H7 (cell line): ENCODE results near the gene PTPRQ. TPM values are rescaled to one million over a fixed set of nuclear protein-coding genes. Genes with fewer than 3 reads are reported as not detected.
"Not testable (repeated sequence)": the region's sequence is repeated elsewhere in the genome, so short reads cannot be mapped to it uniquely, and the experiment has no call there.

ENCODE experiments used
- DNase-seq: peaks from one replicate; pipeline ENCODE4 v3.0.0; 2012
- H3K27me3 ChIP-seq: 2 replicates; pipeline ENCODE4 v1.6.0; 2011; ENCODE audit warnings: mild to moderate bottlenecking, low read length; ENCODE audit not compliant: control insufficient read depth, insufficient read depth
- H3K36me3 ChIP-seq: replicated peaks from 2 replicates; pipeline ENCODE4 v1.5.1; 2011; ENCODE audit warnings: low read length; ENCODE audit not compliant: control insufficient read depth, insufficient read depth
- H3K4me3 ChIP-seq: 2 replicates; pipeline ENCODE4 v1.5.1; 2011; ENCODE audit warnings: low read depth, mild to moderate bottlenecking, control low read depth, low read length, moderate library complexity; ENCODE audit not compliant: insufficient read depth
- total RNA-seq: library from RNA; depleted of rRNA; stranded (reverse); fragments of >200 nt; shearing (Covaris generic); gene quantifications from 2 replicates; pipeline ENCODE4 v1.2.3, GENCODE V29; 2014

PTPRQ gene
- total RNA-seq, 1 experiment from 2014 or later = 0.21 TPM

DNA sequence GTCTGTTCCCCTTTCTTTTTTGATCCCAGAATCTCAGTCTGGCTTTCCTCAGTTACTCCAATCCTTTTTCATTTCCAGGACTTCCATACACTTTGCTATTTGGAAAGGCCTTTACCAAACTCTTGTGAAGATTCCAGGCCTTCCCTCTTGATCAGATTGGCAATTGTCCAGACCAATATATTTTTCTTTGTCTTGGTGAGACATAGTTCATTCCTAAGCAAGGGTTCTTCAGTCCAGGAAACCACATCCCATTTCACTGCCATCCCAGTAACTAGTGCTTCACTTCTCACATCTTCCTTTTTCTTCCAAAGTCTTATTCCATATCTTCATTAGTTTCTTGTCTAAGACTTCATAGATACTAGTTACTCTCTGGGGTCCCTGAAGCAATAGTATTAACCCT lies 2.1 kb upstream of the PTPRQ start:
- Histone ChIP-seq H3K36me3 (no peaks in the 10 kb centered on the region), H3K27me3 (no peaks in the 10 kb centered on the region), H3K4me3 (no peak overlapping the region)
- DNase-seq = no peak

DNA sequence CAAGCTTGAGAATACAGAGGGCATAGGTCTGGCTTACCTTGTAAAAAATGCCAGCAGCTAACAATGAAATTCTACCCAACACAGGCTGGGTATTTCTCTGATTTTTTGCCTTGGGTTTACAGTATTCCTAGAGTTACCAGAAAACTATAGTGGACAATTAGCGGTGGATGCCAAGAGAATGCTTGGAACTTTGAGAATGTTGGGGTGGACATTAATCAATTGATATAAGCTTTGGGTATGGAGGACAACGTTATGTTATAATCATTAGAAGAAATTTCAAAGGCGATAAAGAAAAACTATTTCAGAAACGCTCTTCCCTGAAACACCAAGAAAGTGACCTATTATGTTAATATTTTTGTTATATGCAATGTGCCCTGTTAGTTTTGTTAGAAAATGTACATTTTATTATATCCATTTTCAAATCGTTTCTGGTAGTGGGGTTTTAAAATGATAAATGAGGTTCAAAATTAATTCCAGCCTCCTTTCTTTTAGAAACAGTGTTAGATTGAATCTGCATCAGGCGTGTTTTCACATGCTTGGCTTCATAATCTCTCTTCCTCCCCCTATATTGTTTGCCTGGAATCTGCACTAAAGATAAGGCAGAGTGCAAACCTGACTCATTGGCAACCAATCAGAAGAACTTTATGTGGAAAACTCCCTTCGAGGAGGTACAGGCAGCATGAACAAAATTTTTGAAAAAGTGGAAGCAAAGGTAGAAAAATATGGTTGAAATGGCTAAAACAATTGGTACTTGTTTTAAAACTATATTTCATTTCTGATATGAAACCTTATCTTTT lies 1.4 kb upstream of the PTPRQ start:
- DNase-seq = no peak
- no peaks in the 10 kb centered on the region for H3K27me3 ChIP-seq
- H3K4me3 ChIP-seq = no peak overlapping the region
- H3K36me3 ChIP-seq = no peaks in the 10 kb centered on the region

DNA sequence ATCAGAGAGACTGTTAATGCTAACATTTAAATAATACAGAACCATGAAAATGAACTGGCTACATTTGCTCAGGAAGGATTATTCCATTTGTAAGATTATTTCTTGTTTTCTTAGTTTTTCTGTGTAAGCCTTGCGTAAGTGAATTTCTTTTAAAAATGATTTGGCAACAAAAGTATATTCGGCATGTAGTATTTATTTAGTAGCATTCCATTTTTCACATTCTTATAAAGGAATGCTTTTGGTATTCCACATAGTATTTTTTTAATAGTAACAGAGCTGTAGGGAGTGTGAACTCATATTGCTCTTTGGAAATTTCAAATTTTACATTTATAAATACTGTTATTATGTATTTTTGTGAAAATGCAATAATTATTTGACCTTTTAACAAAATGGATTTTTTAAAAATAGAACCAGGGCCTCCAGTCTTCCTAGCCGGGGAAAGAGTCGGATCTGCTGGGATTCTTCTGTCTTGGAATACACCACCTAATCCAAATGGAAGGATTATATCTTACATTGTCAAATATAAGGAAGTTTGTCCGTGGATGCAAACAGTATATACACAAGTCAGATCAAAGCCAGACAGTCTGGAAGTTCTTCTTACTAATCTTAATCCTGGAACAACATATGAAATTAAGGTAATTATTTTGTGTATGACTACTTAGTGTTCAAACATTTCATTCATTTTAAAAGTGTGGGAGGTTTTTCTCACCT lies 1.2 kb downstream of the PTPRQ start:
- DNase-seq = no peak
- Histone ChIP-seq H3K27me3 (no peaks in the 10 kb centered on the region), H3K4me3 (no peak overlapping the region), H3K36me3 (no peaks in the 10 kb centered on the region)

DNA sequence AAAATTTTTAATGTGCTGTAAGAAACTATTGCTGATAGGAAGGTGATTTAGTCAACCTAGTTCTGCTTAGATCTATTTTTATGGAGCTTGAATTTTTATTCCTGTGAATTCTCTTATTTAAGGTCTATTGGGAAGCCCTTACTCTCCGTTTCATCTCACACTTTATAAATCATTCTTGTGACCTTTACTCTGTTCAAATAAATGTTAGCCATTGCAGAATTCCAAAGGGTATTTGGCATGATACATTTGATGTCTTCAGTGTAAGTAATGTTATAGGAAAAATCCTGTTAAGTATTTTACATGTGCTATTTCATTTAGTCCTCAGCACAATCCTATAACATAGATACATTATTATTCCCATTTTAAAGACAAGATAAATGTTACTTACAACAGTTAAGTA lies 12.5 kb downstream of the PTPRQ start:
- no peak overlapping the region for H3K4me3 ChIP-seq
- H3K36me3 ChIP-seq = no peaks in the 10 kb centered on the region
- no peaks in the 10 kb centered on the region for H3K27me3 ChIP-seq
- no peak for DNase-seq

DNA sequence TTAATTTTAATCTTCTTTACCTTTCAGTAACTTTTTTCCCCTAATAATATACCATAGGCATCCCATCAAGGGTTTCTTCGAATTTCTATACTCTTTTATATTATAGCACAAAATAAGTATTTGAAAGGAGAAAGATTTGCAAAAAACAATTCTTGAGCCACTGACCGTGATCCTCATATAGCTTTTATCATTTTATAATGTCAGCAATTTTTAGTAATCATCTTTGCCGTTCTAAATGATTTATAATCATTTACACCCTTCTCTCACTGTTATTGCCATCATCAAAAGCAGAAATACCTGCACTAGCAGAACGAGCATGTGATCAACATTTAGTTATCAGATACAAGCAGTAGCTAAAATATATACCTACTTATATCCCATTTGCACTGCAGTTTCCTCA lies 16.9 kb downstream of the PTPRQ start:
- no peaks in the 10 kb centered on the region for H3K36me3 ChIP-seq
- no peak for DNase-seq

DNA sequence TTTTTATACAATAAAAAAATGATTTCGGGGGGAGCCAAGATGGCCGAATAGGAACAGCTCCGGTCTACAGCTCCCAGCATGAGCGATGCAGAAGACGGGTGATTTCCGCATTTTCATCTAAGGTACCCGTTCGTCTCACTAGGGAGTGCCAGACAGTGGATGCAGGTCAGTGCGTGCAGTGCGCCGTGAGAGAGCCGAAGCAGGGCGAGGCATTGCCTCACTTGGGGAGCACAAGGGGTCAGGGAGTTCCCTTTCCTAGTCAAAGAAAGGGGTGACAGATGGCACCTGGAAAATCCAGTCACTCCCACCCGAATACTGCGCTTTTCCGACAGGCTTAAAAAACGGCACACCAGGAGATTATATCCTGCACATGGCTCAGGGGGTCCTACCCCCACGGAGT lies 17.8 kb downstream of the PTPRQ start:
- not testable (repeated sequence) for H3K27me3 ChIP-seq, DNase-seq, H3K36me3 ChIP-seq, H3K4me3 ChIP-seq

More for the DNA sequence above, 16.9 kb downstream of the PTPRQ start:
- Histone ChIP-seq H3K27me3 (no peaks in the 10 kb centered on the region), H3K4me3 (no peak overlapping the region)

DNA sequence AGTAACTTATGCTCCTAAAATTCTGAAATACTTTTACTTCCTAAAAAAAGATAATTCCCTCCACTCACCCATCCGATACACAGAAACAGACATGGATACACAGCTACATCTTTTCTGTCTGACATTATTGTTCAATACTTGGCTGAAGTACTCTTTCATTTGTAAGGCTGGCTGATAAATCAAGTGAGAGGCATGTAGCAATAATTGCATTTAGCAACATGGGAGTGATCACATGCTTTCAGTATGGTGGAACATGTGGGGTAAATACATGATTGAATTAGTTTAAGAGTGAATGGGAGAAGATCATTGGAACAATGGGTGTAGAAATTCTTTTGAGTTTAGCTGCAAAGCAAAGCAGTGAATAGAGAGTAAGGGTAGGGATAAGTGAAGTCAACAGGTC lies 25.6 kb downstream of the PTPRQ start:
- Histone ChIP-seq H3K36me3 (no peaks in the 10 kb centered on the region), H3K27me3 (no peaks in the 10 kb centered on the region), H3K4me3 (no peak overlapping the region)
- no peak for DNase-seq

DNA sequence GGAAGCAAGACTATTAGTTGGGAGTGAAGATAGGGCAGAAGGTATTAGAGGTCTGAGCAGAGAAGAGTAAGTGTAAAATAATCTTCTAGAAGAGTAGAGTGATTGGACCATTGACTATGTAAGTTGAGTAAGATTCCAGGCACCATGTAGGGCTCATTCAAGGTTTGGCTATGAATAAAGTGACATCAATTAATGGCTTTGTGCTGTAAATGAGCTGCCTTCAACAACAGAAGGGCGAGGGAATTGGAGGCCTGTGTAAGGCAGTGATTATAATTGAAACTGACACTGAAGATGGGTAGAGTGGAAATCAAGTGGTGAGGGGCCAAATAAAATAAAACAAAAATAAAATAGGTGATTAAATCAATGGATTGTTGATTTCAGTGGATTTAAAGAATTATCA lies 26.4 kb downstream of the PTPRQ start:
- Histone ChIP-seq H3K36me3 (no peaks in the 10 kb centered on the region), H3K27me3 (no peaks in the 10 kb centered on the region), H3K4me3 (no peak overlapping the region)
- peak; percentile 22 for DNase-seq

DNA sequence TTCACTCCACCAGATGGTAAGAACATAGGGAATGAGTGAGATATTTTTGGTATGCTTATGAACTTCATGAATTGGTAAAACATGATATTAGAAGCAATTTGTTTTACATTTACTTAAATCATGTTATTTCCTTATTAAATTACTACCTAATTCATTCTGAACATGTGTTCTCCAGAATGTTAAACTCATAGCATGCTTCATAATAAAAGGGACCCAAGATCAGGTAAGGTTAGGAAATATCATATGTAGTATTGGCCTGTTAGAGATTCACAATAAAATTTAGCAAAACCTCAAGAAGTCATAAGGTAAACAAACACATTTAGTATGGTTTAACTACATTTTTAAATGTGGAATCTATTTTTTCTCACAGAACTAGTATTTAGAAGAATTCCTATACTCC lies 28.2 kb downstream of the PTPRQ start:
- Histone ChIP-seq H3K27me3 (no peaks in the 10 kb centered on the region), H3K4me3 (no peak overlapping the region), H3K36me3 (no peaks in the 10 kb centered on the region)
- no peak for DNase-seq

DNA sequence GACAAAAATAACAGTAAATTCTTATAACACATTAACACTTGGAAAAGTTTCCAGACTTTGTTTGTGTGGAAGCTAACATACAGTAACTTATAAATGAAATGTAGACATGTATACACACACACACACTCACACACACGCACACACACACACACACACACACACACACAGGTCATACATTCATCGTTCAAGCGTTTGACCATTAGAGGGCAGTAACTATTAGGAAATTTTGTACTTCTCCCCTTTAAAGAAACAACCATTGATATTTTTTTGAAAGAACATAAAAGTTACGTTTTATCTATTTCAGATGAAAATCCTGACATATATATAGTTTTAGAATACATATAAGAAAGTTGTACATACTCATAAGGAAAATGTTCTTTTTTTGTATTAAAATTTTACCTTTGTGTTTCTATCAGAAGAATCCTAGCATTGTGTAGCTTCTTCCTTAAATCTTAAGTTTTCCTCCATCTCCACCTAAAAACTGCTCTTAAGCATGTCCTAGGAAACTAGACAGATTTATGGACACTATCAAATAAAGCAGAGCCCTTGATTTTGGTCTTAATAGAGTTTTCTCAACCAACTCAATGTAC lies 29.0 kb downstream of the PTPRQ start:
- H3K27me3 ChIP-seq = no peaks in the 10 kb centered on the region
- H3K36me3 ChIP-seq = no peaks in the 10 kb centered on the region
- DNase-seq = no peak
- no peak overlapping the region for H3K4me3 ChIP-seq

DNA sequence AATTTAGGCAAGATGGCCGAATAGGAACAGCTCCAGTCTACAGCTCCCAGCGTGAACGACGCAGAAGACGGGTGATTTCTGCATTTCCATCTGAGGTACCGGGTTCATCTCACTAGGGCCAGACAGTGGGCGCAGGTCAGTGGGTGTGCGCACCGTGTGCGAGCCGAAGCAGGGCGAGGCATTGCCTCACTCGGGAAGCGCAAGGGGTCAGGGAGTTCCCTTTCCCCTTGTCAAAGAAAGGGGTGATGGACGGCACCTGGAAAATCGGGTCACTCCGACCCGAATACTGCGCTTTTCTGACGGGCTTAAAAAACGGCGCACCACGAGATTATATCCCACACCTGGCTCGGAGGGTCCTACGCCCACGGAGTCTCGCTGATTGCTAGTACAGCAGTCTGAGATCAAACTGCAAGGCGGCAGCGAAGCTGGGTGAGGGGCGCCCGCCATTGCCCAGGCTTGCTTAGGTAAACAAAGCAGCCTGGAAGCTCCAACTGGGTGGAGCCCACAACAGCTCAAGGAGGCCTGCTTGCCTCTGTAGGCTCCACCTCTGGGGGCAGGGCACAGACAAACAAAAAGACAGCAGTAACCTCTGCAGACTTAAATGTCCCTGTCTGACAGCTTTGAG lies 33.6 kb downstream of the PTPRQ start:
- not testable (repeated sequence) for H3K36me3 ChIP-seq, H3K27me3 ChIP-seq, DNase-seq
- peak overlapping the region; percentile 37 for H3K4me3 ChIP-seq

DNA sequence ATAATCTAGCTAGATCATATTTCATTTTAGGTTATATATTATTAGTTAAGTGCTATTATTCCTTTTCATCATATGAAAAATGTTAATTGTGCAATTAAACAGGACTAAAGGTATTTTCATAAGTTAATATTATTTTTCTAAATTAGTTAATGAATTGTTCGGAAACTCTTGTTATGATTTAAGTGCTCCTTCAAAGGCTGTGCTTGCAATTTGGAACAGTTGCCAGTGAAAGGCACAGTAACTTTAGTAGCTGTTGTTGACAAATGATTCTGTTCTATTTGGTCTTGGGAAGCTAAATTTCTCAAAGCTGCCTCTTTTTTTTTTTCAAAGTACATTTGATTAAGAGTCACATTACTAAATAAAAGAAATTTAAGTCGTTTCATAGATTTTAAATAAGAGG lies 40.7 kb downstream of the PTPRQ start:
- DNase-seq = no peak
- no peaks in the 10 kb centered on the region for H3K36me3 ChIP-seq
- no peaks in the 10 kb centered on the region for H3K27me3 ChIP-seq
- H3K4me3 ChIP-seq = no peak overlapping the region

DNA sequence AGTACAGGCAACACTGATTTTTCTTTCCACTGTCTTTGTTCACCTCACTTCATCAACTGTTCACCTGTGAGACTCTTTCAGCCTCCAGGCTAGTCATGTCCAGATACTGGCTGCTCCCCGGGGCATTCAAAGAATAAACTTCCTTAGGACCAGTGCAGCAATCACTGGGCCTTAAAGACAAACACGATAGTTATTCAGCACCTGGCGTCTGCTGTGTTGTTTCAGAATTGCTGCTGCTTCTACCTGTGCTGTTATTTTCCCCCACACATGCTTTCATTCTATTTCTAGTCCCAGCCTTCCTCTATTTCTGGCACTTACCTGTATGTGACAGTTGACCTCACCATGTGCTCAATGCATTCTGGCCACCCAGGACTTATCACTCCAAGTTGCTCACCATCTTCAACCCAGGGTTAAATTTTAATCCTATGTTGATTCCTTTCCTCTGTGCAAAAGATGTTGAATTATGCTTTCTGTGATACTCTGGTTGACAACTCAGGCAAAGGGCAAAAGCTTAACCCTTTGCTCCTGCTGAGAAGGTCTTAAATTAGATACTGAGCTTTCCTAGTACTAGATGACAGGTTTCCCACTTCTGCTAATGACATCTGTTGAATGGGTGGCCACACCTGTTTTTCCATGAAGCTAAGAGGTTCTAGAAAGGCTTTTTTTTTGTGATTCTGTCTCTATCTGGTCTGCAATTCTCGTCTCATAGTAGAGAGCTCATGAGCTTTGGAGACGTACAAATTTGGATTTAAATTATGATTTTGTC lies 41.4 kb downstream of the PTPRQ start:
- Histone ChIP-seq H3K27me3 (no peaks in the 10 kb centered on the region), H3K4me3 (no peak overlapping the region), H3K36me3 (no peaks in the 10 kb centered on the region)
- no peak for DNase-seq

DNA sequence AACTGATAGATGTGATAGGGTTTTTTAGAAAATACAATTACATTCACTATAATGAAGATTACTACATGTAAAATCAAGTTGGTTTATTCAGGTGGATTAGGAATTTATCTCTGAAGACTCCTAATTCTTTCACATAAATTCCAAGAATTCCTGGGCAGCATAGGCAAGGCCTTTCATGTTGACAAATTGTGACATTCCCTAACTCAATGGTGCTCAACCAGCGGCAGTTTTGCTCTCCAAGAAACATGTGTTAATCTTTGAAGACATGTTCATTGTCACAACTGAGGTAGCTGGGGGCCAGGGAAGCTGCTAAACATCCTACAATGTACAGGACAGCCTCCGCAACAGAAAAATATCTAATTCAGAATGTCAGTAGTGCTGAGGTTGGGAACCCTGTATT lies 46.3 kb downstream of the PTPRQ start:
- no peaks in the 10 kb centered on the region for H3K36me3 ChIP-seq
- no peak for DNase-seq
- no peak overlapping the region for H3K4me3 ChIP-seq
- no peaks in the 10 kb centered on the region for H3K27me3 ChIP-seq
